Jurkat, Clone E6-1 (cell line): ENCODE data around the gene BRD4.

Experiments used
- DNase-seq: peaks from one replicate; pipeline ENCODE4 v3.0.0-alpha.2; 2011; ENCODE audit warnings: low read depth, low spot score
- H3K4me3 ChIP-seq: 2 replicates; pipeline ENCODE4 v1.5.1; 2011; ENCODE audit warnings: mild to moderate bottlenecking, low read length, control low read depth, moderate library complexity

The BRD4 gene

DNA sequence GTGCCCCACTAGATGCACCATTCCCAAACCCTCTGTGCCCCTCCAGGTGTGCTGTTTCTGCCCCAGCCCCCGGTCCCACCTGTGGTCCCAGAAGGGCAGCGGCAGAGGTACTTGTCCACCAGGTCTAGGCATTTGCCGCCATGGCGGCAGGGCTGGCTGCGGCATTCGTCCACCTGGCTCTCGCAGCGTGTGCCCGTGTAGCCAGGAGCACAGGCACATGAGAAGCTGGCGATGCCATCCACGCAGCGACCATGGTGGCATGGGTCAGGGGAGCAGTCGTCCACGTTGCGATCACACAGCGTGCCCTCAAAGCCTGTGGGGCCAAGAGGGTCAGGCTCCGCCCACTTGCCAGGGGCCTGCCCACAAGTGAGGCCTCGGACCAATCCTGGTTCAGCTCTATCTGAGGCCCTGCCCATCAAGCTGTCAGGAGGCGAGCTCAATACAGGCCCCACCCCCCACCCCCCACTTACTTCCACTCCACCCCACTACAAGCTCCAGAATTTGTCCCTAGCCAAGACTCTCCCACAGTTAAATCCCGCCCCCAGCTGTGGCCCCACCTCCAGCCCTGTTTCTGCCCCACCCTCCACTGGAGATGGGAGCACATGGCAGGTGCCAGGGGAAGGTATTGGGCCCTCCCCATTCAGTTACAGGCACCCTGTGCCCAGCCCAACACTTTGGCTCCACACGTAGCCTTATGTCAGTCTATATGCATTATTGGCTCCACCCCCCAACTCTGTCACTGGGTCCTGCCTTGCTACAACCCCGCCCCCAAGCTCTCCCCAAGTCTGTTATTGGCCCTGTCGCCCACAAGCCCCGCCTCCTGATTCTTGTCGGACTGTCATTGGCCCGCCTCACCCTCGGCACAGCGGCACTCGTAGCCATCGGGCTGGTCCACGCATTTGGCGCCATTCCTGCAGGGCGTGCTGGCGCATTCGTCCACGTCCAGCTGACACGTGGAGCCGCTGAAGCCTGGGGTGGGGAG lies 145.0 kb downstream of the BRD4 start:
- no peak overlapping the region for H3K4me3 ChIP-seq
- DNase-seq = peak; percentile 16
